Stimulated activated CD8-positive, alpha-beta memory T cell treated with anti-CD3 and anti-CD28 coated beads, Interleukin-4, amount 100 ng/mL, for 1 hour (primary cell): ENCODE data around the gene GTF3C4.

Source experiments
- DNase-seq, 2 donors: peaks; one replicate each; pipeline ENCODE4 v3.0.0-alpha.2; 2020; ENCODE audit warnings: low read depth in 2 of 2, low spot score in 1 of 2

GTF3C4 gene

GRCh38 chr9:132730054-132731033 lies 60.1 kb downstream of the GTF3C4 start:
- no peak for DNase-seq

- DNase-seq, result no peak
Measured at GRCh38 chr9:132731230-132731629, 61.0 kb downstream of the GTF3C4 start.

DNA sequence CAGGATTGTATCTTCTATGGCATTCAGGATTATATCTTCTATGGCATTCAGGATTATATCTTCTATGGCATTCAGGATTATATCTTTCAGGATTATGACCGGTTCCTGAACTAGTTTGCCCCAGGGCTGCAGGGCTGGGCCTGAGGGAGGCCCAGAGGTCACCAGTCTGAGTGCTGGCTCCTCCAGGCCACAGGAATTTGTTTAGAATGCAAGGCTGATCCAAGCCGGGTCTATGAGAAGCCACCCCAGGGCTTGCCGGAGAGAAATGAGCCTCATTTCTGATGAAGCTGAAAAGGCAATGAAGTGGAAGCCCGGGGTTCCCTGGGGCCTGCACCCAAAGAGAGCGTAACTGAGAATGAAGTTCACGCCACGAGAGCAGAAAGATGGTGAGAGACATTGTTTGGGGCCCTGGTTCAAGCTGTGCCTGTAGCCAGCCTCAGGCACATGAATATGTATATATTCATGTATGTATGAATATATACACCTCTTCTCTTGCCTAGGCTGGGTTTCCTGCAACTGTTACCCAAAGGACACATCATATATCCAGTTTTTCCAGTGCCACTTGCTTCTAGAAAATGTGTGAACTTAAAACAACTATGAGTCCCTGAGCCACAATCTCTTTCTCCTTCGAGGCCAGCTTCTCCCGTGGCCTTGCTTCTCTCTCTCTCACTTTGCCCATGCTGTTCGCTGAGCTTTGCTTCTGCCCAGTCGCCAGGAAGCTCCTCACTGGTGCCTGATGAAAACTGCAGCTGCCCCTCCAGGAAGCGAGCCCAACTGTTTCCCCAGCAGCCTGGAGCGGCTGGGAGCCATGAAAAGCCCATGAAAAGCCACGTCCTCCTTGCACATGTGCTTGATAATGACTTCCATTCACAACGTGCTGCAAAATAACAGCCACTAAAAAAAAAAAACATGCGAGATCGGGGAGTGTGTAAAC lies 62.3 kb downstream of the GTF3C4 start:
- DNase-seq, result no peak

- DNase-seq, result no peak
Measured at GRCh38 chr9:132733260-132733815, 63.1 kb downstream of the GTF3C4 start.

GRCh38 chr9:132739710-132740310 lies 69.5 kb downstream of the GTF3C4 start:
- no peak for DNase-seq

- no peak for DNase-seq
Measured at GRCh38 chr9:132740526-132741309, 70.5 kb downstream of the GTF3C4 start.

GRCh38 chr9:132742821-132743311 lies 72.6 kb downstream of the GTF3C4 start:
- no peak for DNase-seq

GRCh38 chr9:132743931-132744479 lies 73.7 kb downstream of the GTF3C4 start:
- DNase-seq, result no peak
